ENCODE data around the gene DMBX1. TPM values are rescaled to one million over a fixed set of nuclear protein-coding genes. Genes with fewer than 3 reads are reported as not detected.

The DMBX1 gene
- total and polyA plus RNA-seq, 3 donors from 2014 or later = 1.1 to 2.0 (median 1.7) TPM

DNA sequence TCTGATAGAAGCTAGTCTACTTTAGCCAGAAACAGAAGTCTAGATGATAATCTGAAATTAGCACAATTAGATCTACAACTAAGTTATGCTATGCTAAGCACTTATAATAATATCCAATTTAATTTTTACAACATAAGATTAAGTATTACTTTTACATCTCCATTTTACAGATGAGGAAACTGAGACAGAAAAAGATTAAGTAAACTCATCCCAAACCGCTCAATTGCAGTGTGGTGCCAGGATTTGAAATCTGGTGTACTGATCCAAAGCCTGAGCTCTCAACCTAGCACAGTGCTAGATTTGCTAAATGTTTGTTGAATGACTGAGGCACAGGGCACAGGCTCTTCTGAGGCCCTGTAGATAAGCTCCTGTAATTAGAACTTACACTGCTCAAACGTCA is 48.0 kb downstream of the DMBX1 start:
- TF ChIP-seq, protein P1, sequence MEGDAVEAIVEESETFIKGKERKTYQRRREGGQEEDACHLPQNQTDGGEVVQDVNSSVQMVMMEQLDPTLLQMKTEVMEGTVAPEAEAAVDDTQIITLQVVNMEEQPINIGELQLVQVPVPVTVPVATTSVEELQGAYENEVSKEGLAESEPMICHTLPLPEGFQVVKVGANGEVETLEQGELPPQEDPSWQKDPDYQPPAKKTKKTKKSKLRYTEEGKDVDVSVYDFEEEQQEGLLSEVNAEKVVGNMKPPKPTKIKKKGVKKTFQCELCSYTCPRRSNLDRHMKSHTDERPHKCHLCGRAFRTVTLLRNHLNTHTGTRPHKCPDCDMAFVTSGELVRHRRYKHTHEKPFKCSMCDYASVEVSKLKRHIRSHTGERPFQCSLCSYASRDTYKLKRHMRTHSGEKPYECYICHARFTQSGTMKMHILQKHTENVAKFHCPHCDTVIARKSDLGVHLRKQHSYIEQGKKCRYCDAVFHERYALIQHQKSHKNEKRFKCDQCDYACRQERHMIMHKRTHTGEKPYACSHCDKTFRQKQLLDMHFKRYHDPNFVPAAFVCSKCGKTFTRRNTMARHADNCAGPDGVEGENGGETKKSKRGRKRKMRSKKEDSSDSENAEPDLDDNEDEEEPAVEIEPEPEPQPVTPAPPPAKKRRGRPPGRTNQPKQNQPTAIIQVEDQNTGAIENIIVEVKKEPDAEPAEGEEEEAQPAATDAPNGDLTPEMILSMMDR (IDR thresholded peaks at IDR 0.05) = no peak
- no peak for TF ChIP-seq POLR2A (IDR thresholded peaks at IDR 0.05)
- no peaks in the 10 kb centered on the region for H3K4me1 ChIP-seq
- H3K9me3 ChIP-seq = no peaks in the 10 kb centered on the region
- 82 to 83% methylated on average over 2 of the region's 2 CpGs for WGBS, 2 donors
- intact Hi-C loops (cut with DNase I; ENCODE audit: low total_unique reads) = no loop called here
- H3K27ac ChIP-seq = no peak overlapping the region
- DNase-seq = no peak
- H3K4me3 ChIP-seq = no peak overlapping the region
- H3K36me3 ChIP-seq (ENCODE audit: low read depth, missing control alignments) = no peaks in the 10 kb centered on the region
- H3K27me3 ChIP-seq = no peaks in the 10 kb centered on the region

DNA sequence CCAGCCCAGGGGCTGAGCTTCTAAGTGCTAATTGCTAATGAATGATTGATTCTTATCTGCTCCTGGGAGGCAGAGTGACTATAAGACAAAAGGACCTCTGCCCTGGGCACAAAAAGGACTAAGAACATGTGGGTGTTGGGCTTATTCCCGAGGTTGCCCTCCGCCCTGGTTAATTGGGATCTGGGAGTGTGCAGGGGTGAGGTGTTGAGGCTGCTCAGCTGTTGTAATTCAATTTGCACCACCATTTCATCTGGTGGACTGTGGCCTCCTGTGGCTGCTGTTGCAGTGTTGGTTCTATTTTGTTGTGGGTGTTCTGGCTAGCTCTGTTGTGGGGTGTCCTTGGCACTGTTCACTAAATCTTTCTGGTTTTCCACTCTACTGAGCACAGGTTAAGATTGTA is 48.5 kb downstream of the DMBX1 start:
- Histone ChIP-seq H3K27ac (no peak overlapping the region), H3K9me3 (no peaks in the 10 kb centered on the region), H3K27me3 (no peaks in the 10 kb centered on the region), H3K36me3 (ENCODE audit: low read depth, missing control alignments) (no peaks in the 10 kb centered on the region), H3K4me1 (no peaks in the 10 kb centered on the region), H3K4me3 (no peak overlapping the region)
- WGBS, 2 donors = 85 to 86% methylated on average over 2 of the region's 2 CpGs
- TF ChIP-seq, protein P1 (IDR thresholded peaks at IDR 0.05) = no peak
- TF ChIP-seq POLR2A (IDR thresholded peaks at IDR 0.05) = no peak
- intact Hi-C loops (cut with DNase I; ENCODE audit: low total_unique reads) = no loop called here
- DNase-seq = no peak

Other genes with a start within 250 kb of the DMBX1 start
- 10 to 100 TPM; 24.5 to 31.4 TPM for gene RAD54L, start 242.1 kb upstream of the DMBX1 start, total RNA-seq
- 17.9 TPM for gene RAD54L, start 242.1 kb upstream of the DMBX1 start, polyA plus RNA-seq (ENCODE audit: insufficient read depth, low read depth, low replicate concordance)
- gene LRRC41, start 186.2 kb upstream of the DMBX1 start, total RNA-seq = 100 to 1,000 TPM; 123 to 136 TPM
- 86.4 TPM for gene LRRC41, start 186.2 kb upstream of the DMBX1 start, polyA plus RNA-seq (ENCODE audit: insufficient read depth, low read depth, low replicate concordance)
- gene UQCRH, start 186.1 kb upstream of the DMBX1 start, total RNA-seq = 100 to 1,000 TPM; 183 to 259 TPM
- 165 TPM for gene UQCRH, start 186.1 kb upstream of the DMBX1 start, polyA plus RNA-seq (ENCODE audit: insufficient read depth, low read depth, low replicate concordance)
- 100 to 1,000 TPM in 1 of 2 donors, 10 to 100 TPM in 1; 47.4 to 130 TPM for gene NSUN4, start 149.0 kb upstream of the DMBX1 start, total RNA-seq
- gene NSUN4, start 149.0 kb upstream of the DMBX1 start, polyA plus RNA-seq (ENCODE audit: insufficient read depth, low read depth, low replicate concordance) = 94.3 TPM
- gene FAAH, start 95.5 kb upstream of the DMBX1 start, total RNA-seq = 10 to 100 TPM; 55.8 to 72.0 TPM
- 113 TPM for gene FAAH, start 95.5 kb upstream of the DMBX1 start, polyA plus RNA-seq (ENCODE audit: insufficient read depth, low read depth, low replicate concordance)
- gene KNCN, start 61.8 kb downstream of the DMBX1 start, total RNA-seq = under 1 TPM; 0.43 to 0.47 TPM
- 4.0 TPM for gene KNCN, start 61.8 kb downstream of the DMBX1 start, polyA plus RNA-seq (ENCODE audit: insufficient read depth, low read depth, low replicate concordance)
- 10 to 100 TPM; 54.6 to 55.7 TPM for gene MKNK1, start 114.4 kb downstream of the DMBX1 start, total RNA-seq
- gene MKNK1, start 114.4 kb downstream of the DMBX1 start, polyA plus RNA-seq (ENCODE audit: insufficient read depth, low read depth, low replicate concordance) = 30.7 TPM
- 10 to 100 TPM in 1 of 2 donors, 1 to 10 TPM in 1; 8.3 to 16.0 TPM for gene MOB3C, start 127.0 kb downstream of the DMBX1 start, total RNA-seq
- 13.2 TPM for gene MOB3C, start 127.0 kb downstream of the DMBX1 start, polyA plus RNA-seq (ENCODE audit: insufficient read depth, low read depth, low replicate concordance)
- gene ATPAF1, start 178.5 kb downstream of the DMBX1 start, total RNA-seq = 10 to 100 TPM; 76.7 to 98.9 TPM
- 85.9 TPM for gene ATPAF1, start 178.5 kb downstream of the DMBX1 start, polyA plus RNA-seq (ENCODE audit: insufficient read depth, low read depth, low replicate concordance)
- 100 to 1,000 TPM; 150 to 362 TPM for gene TEX38, start 182.0 kb downstream of the DMBX1 start, total RNA-seq
- gene TEX38, start 182.0 kb downstream of the DMBX1 start, polyA plus RNA-seq (ENCODE audit: insufficient read depth, low read depth, low replicate concordance) = 432 TPM
- 10 to 100 TPM; 76.6 to 77.8 TPM for gene EFCAB14, start 229.3 kb downstream of the DMBX1 start, total RNA-seq
- gene EFCAB14, start 229.3 kb downstream of the DMBX1 start, polyA plus RNA-seq (ENCODE audit: insufficient read depth, low read depth, low replicate concordance) = 94.0 TPM